Bone marrow (tissue), 2 donors: ENCODE measurements around the gene NIPAL1.

Experiments
- DNase-seq, 2 donors: peaks; one replicate each; lab custom pipeline; 2025; lab: John Stamatoyannopoulos, UW

Gene NIPAL1

DNA sequence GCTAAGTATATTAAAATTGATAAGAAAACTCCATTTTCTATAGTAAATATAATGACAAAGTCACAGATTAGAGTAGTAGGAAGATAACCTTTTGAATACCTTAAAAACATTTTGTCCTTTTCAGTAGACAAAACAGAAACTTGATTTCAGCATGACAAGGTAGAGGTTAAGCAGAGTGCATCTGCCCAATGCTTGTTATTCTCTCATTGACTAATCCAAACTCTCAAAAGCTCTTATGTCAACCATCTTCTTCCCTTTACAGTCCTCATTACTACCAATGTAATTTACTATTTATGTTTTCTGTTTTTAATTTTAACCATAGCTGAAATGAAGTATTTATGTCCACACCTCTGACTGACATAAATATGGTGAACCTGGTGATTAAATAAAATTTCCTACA lies 11.1 kb downstream of the NIPAL1 start:
- DNase-seq = no peak

DNA sequence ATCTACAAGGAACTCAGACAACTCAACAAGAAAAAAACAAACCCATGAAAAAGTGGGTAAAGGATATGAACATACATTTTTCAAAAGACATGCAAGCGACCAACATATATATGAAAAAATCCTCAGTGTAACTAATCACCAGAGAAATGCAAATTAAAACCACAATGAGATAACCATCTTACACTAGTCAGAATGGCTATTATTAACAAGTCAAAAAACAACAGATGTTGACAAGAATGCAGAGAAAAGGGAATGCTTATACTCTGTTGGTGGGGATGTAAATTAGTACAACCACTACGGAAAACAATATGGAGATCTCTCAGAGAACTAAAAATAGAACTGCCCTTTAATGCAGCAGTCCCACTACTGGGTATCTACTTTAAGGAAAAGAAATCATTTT lies 12.1 kb downstream of the NIPAL1 start:
- DNase-seq = no peak

DNA sequence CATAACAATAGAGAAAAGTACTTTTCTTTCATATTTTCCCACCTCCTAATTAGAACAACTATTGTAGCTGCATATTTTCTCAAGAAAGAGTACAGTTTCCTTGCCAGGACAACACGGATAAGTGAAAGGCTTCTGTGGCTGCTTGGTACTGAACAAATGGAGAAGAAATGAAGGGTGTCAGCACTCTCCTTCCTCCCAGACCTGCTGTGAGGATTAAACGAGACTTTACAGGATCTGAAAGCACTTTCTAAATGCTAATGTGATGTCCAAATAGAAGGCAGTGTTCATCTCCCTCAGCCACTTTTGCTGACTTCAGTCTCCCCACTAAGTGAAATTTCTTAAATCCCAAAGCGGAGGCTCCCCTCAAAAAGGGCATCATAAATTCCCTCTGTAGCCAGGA lies 13.9 kb downstream of the NIPAL1 start:
- no peak for DNase-seq

DNA sequence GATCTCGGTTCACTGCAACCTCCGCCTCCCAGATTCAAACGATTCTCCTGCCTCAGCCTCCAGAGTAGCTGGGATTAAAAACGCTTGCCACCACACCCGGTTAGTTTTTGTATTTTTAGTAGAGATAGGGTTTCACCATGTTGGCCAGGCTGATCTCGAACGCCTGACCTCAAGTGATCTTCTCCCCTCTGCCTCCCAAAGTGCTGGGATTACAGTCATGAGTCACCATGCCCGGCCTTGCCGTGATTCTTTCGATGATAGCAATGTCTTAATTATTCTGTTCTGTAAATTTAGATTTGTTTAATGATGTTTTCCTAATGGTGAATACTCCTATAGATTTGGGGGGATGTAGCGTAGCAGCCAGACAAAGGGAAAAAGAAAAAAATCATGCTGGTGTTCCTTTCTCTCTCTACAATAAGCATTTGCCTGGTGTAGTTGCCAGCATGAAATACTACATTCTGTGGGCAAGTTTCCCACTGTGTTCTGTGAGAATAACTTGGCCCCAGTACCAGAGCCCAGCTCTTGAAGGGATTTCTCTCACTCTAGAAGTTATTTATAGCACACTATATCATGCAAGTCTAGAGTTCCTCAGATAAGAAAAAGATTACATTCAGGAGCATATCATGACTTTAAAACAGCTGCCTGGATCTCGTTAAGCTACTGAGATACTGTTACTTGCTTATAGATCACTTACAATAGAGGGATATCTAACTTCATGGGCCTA lies 15.4 kb downstream of the NIPAL1 start:
- DNase-seq = no peak

DNA sequence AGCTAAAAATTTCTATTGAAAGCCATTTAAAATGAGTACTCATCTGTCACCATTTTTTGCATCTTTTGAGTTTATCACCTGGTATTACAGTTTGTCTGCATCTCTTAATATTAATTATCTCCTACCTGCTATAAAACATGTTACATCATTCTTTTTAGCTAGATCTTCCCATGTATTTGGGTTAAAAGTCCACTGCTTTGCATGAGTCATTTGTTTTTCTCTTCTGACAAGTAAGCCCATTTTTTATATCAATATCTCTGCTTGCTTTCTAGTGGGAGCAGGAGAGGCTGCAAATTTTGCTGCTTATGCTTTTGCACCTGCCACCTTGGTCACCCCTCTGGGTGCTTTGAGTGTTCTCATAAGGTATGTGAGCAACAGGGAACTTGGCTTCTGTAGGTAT lies 16.1 kb downstream of the NIPAL1 start:
- DNase-seq = no peak

DNA sequence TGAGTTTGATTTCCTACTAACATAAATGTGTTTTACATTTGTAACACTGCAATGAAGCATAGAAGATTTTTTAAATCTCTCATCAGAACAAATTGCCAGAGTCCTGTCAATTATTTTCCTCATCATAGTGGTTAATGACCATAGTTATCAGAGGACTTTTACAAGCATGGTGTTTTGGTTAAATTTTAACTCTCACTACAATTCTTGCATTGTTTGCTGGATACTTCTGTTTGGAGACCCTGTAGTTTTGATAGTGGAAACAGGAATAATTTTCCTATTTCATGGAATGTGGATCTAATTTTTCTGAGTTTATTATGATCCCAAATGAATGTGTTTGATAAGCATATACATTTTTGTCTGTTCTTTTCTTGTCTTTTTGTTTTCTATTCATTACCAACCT lies 16.8 kb downstream of the NIPAL1 start:
- DNase-seq = no peak

DNA sequence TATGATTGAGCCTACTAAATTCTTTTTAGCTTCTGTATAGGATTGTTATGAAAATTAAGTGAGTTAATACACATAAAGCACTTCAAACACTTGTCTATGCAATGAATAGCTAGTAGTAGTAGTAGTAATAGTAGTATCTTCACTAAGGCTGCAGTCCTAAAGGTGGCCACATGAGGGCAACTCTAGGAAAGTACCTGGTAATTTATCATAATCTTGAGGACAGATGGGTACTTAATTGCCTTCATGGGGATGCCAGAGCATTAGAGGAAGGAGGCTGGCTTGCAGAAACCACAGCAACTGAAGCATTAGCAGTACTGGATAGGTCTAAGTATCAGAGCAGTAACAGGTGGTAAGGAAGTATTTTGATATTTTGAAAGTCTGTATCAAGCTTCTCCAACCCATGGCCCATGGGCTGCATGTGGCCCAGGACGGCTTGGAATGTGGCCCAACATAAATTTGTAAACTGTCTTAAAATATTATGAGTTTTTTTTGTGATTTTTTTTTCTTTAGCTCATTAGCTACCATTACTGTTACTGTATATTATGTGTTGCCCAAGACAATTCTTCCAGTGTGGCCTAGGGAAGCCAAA lies 17.3 kb downstream of the NIPAL1 start:
- peak in 1 of 2 donors; percentile 38 for DNase-seq

DNA sequence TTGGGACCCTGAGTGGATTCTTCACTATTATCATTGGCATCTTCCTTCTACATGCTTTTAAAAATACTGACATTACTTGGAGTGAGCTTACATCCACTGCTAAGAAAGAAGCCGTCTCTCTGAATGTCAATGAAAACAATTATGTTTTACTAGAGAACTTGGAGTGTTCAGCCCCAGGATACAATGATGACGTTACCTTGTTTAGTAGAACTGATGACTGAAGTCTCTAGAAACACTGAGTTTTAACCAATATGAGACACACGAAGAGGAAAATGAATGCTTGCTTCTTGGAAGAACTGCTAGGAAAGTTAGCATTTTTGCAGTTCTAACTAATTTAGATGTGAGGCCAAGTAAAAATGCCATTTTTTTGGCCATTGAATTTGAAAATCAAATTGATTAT lies 19.4 kb downstream of the NIPAL1 start:
- no peak for DNase-seq

DNA sequence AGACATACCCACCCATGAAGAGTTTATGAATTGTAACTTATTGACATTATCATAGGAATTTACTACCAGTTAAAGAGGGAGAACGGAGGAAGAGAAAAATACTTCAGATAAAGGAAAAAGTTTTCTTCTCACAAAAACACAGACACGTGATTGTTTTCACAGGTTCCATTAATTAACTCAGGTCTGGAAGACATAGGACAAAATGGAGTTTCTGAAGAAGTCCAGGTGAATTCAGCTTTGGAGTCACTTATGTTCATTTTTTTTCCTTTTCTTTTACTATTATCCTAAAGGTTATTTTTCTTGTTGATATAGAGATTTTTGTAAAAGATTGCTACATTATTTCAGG lies 20.5 kb downstream of the NIPAL1 start:
- no peak for DNase-seq

DNA sequence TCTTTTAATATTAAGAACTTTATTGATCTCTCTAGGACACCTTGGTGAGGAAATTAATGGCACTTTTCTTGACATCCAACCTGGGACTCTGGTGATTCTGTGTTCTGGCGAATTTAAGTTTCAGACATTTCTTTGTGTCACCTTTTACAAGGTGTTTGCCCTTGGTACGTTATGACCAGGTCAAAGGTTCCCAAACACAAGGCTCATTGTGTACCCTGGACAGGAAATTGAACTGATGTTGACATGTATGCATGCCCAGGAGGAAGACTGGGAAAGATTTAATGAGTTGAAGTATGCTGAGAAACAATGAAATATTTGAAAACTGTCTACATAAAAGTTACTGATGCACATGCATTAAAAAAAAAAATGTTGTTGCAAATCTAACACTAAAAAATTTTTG lies 22.1 kb downstream of the NIPAL1 start:
- no peak for DNase-seq

DNA sequence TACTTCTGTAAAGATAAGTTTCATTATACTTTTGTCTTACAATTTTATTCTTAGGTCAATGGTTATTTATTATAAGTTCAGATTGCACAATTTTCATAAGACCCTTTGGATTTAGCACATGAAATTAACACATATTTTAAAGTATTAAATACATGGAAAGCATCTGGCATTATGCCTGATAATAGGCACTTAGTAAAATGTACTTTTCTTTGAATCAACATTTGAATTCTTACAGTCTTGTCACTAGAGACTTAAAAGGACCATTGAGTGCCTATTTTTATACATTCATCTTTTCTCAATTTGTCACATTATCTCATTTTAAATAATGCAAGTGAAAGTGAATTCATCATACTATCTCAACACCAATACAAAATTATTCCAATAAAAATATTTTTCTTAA lies 23.0 kb downstream of the NIPAL1 start:
- no peak for DNase-seq

DNA sequence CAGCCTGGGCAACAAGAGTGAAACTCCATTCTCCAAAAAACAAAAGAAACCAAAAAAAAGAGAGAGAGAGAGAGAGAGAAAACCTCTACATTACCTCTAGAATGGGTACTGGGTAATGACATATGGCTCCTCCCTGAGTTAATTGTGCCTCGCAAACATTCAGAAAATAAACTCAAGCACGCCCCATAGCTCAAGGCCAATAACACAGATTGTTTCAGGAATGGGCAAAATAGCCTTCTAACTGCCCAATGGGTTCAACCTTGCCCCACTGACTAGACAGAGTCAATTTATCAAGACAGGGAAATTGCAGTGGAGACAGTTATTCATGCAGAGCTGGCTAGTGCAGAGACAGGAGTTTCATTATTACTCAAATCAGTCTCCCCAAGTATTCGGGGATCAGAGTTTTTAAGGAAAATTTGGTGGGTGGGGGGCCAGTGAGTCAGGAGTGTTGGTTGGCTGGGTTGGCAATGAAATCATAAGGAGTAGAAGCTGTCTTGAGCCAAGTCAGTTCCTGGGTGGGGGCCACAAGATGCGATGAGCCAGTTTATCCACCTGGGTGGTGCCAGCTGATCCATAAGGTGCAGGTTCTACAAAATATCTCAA lies 25.1 kb downstream of the NIPAL1 start:
- DNase-seq = no peak

DNA sequence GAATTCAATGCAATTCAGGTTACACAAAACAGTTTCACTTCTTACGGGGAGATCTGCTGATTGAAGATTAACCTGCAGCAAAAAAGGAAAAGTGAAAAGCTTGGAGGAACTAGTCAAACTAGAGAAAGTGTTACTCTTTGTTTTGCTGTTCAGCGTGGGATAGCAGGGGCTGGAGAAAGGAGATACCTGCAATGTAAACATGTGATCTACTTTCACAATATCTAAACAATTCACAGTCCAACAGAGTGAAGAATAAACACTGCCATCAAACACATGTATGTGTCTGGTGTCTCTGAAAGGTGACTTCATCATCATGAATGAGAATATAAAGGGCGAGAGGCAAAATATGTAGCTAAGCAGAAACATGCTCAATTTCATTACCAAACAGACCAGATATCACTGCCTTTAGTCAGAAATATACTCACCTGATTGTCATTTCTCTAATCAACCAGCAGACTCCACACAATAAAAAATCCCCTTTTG lies 26.4 kb downstream of the NIPAL1 start:
- DNase-seq = no peak

DNA sequence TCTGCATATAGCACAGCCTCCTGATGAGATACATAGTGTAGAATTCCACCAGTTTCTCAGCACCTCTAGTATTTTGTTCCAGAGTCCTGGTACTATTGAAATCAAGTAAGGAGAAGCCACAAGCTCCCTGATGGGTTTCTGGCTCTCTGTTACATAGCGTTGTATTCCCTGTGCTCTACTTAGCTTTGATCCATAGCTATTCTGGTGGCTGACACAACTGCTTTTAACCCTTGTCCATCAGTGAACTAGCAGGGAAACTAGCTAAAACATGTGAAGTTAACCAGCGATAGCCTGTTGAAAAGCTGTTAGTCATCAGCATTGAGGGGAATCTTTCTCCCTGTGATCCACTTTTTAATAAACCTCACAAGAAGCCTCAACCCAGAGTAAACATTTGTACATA lies 26.9 kb downstream of the NIPAL1 start:
- no peak for DNase-seq

DNA sequence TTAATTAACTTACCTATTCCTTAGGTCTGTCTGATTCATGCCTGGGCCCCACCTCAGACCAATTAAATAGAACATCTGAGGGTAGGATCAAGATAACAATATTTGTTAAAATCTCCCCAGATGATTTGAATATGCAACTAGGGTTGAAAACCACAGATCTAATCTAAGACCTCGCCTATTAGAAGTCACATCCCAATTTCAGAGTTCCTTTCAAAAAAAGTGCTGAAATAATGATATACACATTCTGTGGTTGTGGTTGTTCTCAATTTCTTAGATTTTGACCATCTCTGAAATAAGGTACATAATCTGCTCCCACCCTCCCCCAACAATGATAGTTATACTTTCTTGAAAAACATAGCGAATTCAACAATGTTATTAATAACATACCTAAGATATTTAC lies 27.7 kb downstream of the NIPAL1 start:
- DNase-seq = no peak

DNA sequence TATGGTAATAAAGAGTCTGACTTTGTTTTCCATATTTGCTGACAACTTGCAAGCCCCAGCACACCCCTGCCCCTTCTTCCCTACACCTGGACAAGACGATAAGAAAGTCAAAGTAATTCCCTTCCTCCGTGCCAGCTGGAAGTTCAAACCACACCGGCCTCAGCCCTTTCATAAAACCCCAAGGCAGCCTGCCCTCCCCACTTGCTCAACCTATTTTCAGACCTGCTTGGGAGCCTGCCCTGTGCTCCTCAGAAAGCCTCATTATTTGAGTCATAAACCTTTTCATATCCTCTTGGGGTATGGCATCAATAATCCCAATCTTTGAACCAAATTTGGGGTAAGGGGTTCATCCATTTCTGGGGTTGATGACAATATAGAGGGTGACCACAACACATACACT lies 29.5 kb downstream of the NIPAL1 start:
- DNase-seq = no peak

DNA sequence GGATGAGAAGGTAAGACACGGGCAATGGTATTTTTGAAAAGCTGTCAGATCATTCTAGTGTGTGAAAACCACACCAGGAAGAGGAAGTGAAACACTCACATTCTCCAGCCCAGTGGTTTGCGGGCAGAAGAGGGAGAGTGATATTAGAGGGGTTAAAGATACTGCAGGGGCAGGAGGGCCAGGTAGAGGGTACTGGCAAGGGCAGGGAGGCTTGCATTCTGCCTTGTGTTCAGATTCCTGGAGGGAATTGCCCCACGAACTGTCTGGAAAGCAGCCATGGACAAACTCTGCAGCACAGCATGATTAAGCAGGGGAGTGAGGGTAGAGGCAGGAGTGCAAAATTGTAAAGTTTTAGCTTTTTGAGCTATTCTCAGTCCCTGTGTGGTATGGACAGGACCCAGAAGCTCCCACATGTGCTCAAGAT lies 30.9 kb downstream of the NIPAL1 start:
- peak; percentile 25 to 40 for DNase-seq

DNA sequence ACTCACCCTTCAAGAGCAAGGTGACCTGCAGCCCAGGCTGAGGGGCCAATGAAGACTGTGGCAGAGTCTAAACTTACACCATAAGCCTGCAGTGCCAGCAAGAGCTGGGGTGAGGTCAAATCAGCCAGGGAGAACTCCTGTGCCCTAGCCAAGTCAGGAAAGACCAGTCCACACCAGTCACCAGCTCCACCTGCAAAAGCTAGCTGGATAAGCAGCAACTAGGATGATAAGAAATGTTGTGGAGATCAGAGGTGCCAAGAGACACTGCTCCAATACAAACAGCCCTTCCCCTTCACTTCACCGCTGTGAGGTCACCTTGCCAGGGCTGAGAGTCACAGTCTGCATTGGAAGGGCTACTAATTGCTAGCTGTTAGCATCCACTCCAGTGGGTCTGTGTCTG lies 31.3 kb downstream of the NIPAL1 start:
- no peak for DNase-seq

DNA sequence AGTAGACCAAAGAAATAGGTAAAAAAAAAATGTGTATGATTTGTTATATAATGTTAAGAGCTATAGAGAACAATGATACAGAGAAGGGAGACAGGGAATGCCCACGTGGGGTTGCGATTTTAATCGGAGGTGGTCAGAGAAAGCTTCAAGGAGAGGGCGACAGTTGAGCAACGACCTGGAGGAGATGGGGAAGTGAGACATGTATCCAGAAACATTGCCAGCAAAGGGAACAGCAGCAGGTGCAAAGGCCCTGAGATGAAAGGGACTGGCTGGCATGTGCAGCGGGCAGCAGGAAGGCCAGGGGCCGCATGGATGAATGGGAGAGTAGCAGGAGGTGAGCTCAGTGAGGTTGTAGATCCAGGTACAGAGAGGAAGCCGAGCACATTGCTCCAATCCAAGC lies 32.9 kb downstream of the NIPAL1 start:
- no peak for DNase-seq

DNA sequence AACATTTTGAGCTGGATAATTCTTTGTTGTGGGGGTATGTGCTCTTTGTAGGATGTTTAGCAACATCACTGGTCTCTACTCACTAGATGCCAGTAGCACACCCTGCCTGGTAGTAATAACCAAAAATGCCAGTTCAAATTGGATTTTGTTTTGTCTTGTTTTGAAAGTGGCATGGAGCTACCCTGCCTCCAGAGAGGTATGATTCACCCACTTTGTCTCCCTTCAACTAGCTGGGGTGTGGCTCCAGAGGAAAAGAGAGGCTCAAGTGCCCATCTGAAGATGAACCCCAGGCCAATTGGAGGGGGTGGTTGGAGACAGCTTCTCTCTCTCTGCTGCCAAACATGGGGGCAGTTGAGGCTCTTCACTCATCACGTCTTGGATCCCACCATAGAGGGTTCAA lies 34.5 kb downstream of the NIPAL1 start:
- DNase-seq = no peak

DNA sequence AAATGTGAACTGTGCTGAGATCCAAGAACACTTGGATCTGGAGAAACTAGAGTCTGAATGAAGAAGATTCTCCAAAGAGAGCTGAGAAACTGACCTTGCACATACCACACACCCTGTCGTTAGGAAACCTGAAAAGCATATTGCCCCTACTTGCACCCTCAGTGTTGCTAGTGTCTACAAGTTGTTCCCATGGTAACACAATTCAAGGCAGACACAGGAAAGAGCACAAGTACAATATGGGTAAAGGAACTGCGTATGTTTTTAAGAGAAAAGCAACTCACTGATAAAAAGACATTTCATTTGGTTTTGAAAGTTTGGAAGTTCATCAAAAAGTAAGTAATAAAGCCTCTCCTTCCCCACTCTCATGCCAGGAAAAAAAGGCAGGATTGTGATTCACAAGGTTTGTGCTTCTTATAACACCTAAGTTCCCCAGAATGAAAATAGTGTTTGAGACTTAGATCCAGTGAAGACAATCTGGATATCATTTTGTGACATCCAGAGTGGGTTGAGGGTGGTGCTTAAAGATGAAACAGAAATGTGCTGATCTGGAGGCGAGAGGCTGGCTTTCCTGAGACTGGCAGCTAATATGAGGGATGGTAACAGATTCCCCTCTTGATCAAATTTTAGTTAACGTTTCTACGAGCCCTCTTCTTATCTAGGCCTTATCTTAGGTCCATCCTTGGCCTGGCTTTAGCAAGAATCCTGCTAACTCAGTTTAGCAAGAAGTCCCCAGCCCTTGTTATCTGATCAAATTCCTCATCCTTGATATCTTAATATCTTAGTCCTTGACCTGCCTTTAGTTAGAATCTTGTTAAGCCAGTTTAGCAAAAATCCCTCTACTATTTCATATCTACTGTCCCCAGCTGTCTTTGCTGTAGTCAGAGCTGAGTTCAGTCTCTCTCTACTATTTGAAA lies 42.3 kb downstream of the NIPAL1 start:
- DNase-seq = no peak

DNA sequence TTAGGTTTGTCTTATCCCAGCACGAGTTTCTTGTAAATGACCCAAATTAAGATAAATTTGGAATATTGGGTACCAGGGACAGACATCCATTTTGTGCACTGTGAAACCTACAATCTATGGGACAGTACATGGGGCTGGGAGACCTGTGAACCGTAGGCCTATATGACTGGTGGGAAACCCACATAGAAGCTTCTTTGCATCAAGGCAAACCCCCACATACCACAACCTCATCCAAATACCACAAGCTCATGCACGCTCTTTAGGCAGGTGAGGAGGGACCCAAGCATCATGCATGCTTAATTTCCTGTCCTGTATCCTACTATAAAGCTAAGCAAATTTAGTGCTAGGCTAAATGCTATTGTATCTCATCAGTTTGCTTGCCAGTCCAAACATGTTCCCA lies 47.8 kb downstream of the NIPAL1 start:
- DNase-seq = no peak

DNA sequence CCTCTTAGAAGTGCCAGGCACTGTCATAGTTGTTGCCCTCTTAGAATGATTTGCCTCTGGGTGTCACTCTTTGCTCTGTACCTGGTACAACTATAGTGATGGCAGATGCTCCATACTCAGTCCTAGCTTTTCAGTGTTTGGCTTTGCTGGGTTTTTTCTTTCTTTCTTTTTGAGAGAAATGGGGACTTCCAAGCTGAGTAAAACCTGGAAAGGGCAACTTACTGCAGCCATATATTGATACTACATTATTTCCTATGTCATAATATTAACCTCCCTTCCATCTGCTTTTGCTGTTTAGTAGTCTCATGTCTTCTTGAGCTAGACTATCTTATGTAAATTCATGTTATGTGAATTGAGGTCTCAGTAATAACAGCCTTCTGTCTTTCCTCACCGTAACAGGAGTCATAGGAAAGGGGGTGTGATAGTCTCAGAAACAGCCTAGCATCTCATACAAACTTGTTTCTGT lies 49.0 kb downstream of the NIPAL1 start:
- no peak for DNase-seq
